Stimulated activated CD4-positive, alpha-beta T cell treated with anti-CD3 and anti-CD28 coated beads, TNF-alpha, amount 100 ng/mL, for 48 hours (primary cell): ENCODE results near the gene CST9.
"Not testable (repeated sequence)": the region's sequence is repeated elsewhere in the genome, so short reads cannot be mapped to it uniquely, and the experiment has no call there.

Experiments used
- DNase-seq, 3 donors: peaks; one replicate each; pipeline ENCODE4 v3.0.0-alpha.2; 2020; ENCODE audit warnings: low read depth in 3 of 3

CST9 gene

GRCh38 chr20:23623666-23624323 is 18.1 kb upstream of the CST9 start:
- no peak for DNase-seq

GRCh38 chr20:23622839-23623343 is 17.2 kb upstream of the CST9 start:
- no peak for DNase-seq

- not testable (repeated sequence) for DNase-seq
These were observed 16.7 kb upstream of the CST9 start for GRCh38 chr20:23622401-23622800.

- not testable (repeated sequence) for DNase-seq
These were observed 15.1 kb upstream of the CST9 start for GRCh38 chr20:23620670-23621386.

GRCh38 chr20:23614163-23614562 is 8.4 kb upstream of the CST9 start:
- no peak for DNase-seq

GRCh38 chr20:23613676-23614075 is 8.0 kb upstream of the CST9 start:
- no peak for DNase-seq

- no peak for DNase-seq
These were observed 6.7 kb upstream of the CST9 start for GRCh38 chr20:23612396-23612795.

- no peak for DNase-seq
These were observed 3.9 kb upstream of the CST9 start for GRCh38 chr20:23609486-23610109.

- no peak for DNase-seq
These were observed 2.6 kb upstream of the CST9 start for GRCh38 chr20:23608251-23608846.

- DNase-seq = no peak
These were observed 2.0 kb upstream of the CST9 start for GRCh38 chr20:23607497-23608245.

- DNase-seq = peak; percentile 41 to 60 (median 47)
These were observed 934 bp upstream of the CST9 start for GRCh38 chr20:23606652-23607049.

GRCh38 chr20:23604306-23604705 is 1.4 kb downstream of the CST9 start:
- no peak for DNase-seq

GRCh38 chr20:23603321-23603720 is 2.4 kb downstream of the CST9 start:
- DNase-seq = no peak

GRCh38 chr20:23602699-23603098 is 3.0 kb downstream of the CST9 start:
- DNase-seq = no peak

- no peak for DNase-seq
These were observed 3.5 kb downstream of the CST9 start for GRCh38 chr20:23602241-23602640.

- DNase-seq = no peak
These were observed 4.0 kb downstream of the CST9 start for GRCh38 chr20:23601715-23602114.

GRCh38 chr20:23598481-23598880 is 7.2 kb downstream of the CST9 start:
- DNase-seq = no peak

GRCh38 chr20:23596579-23597250 is 9.0 kb downstream of the CST9 start:
- DNase-seq = no peak

- DNase-seq = no peak
These were observed 9.8 kb downstream of the CST9 start for GRCh38 chr20:23595941-23596340.

- no peak for DNase-seq
These were observed 17.0 kb downstream of the CST9 start for GRCh38 chr20:23588434-23589403.
